GM23248 (cell line): Measurements from ENCODE around the gene LMOD2. TPM values are rescaled to one million over a fixed set of nuclear protein-coding genes. Genes with fewer than 3 reads are reported as not detected.

Experiments
- DNase-seq: peaks from one replicate; pipeline ENCODE4 v3.0.0-alpha.2; 2015
- H2AFZ ChIP-seq: fragments of 200-600 bp; sonication (generic); 2 replicates; pipeline ENCODE4 v1.6.1; 2016; ENCODE audit warnings: antibody characterized with exemption
- H3F3A ChIP-seq: fragments of 200-600 bp; sonication (generic); 2 replicates; pipeline ENCODE4 v1.6.1; 2016; ENCODE audit warnings: mild to moderate bottlenecking, antibody characterized with exemption, mixed run types; ENCODE audit not compliant: insufficient read depth
- H3K27ac ChIP-seq: fragments of 200-600 bp; sonication (generic); 2 replicates; pipeline ENCODE4 v1.5.1; 2016; ENCODE audit warnings: mild to moderate bottlenecking
- H3K27me3 ChIP-seq: fragments of 200-600 bp; sonication (generic); replicated peaks from 2 replicates; pipeline ENCODE4 v1.6.1; 2016; ENCODE audit warnings: mild to moderate bottlenecking; ENCODE audit not compliant: insufficient read depth
- H3K36me3 ChIP-seq: fragments of 200-600 bp; sonication (generic); 2 replicates; pipeline ENCODE4 v1.6.1; 2016; ENCODE audit warnings: low read depth, mild to moderate bottlenecking
- H3K4me1 ChIP-seq: fragments of 200-600 bp; sonication (generic); 2 replicates; pipeline ENCODE4 v1.6.1; 2016; ENCODE audit warnings: mild to moderate bottlenecking; ENCODE audit not compliant: insufficient read depth
- H3K4me2 ChIP-seq: fragments of 200-600 bp; sonication (generic); one replicate; pipeline ENCODE4 v1.6.1; 2016; ENCODE audit warnings: mild to moderate bottlenecking; ENCODE audit not compliant: unreplicated experiment
- H3K4me3 ChIP-seq: fragments of 200-600 bp; sonication (generic); 2 replicates; pipeline ENCODE4 v1.5.1; 2016; ENCODE audit warnings: mild to moderate bottlenecking
- H3K79me2 ChIP-seq: fragments of 200-600 bp; sonication (generic); 2 replicates; pipeline ENCODE4 v1.6.1; 2016; ENCODE audit warnings: mild to moderate bottlenecking; ENCODE audit not compliant: insufficient read depth
- H3K9ac ChIP-seq: fragments of 200-600 bp; sonication (generic); 2 replicates; pipeline ENCODE4 v1.6.1; 2016; ENCODE audit warnings: mild to moderate bottlenecking
- H3K9me2 ChIP-seq: fragments of 200-600 bp; sonication (generic); 2 replicates; pipeline ENCODE4 v1.6.1; 2016; ENCODE audit warnings: mixed run types, mild to moderate bottlenecking, moderate library complexity; ENCODE audit not compliant: insufficient read depth
- H3K9me3 ChIP-seq: fragments of 200-600 bp; sonication (generic); one replicate; pipeline ENCODE4 v1.6.1; 2017; ENCODE audit warnings: low read depth
- H4K20me1 ChIP-seq: fragments of 200-600 bp; sonication (generic); 2 replicates; pipeline ENCODE4 v1.6.0; 2016; ENCODE audit not compliant: insufficient read depth
- EZH2 ChIP-seq: fragments of 200-600 bp; sonication (generic); IDR thresholded peaks from 2 replicates; pipeline ENCODE4 v1.6.1; 2018; ENCODE audit warnings: antibody characterized with exemption, mild to moderate bottlenecking; ENCODE audit not compliant: insufficient read depth, poor library complexity, severe bottlenecking
- EZH2phosphoT487 ChIP-seq: fragments of 200-600 bp; sonication (generic); IDR thresholded peaks from 2 replicates; pipeline ENCODE4 v1.6.1; 2018; ENCODE audit warnings: antibody characterized with exemption, moderate library complexity, mild to moderate bottlenecking, low read depth; ENCODE audit not compliant: insufficient read depth
- WGBS, 2 experiments: methylation state at CpG; one replicate each; pipeline ENCODE4 v1.1.6; 2015 to 2017; ENCODE audit warnings: low lambda C conversion rate in 2 of 2, low coverage in 1 of 2; ENCODE audit errors: missing lambda C conversion rate in 2 of 2; 5-methylcytosine and 5-hydroxymethylcytosine counted together
- in situ Hi-C: fragments of 300-500 bp; cut with MboI; formaldehyde crosslinking; loops from 2 replicates; pipeline ENCODE4 v1.15.0; 2020
- polyA plus RNA-seq: library from polyadenylated mRNA; unstranded; fragments of >200 nt; fragmentation: Nextera tagmentation; extraction: Ambion mirVana; gene quantifications from 2 replicates; pipeline ENCODE4 v1.2.1, GENCODE V29; 2016
- total RNA-seq: library from RNA; depleted of rRNA; stranded (reverse); fragments of >200 nt; shearing (Covaris generic); gene quantifications from 2 replicates; pipeline ENCODE4 v1.2.3, GENCODE V29; 2014; rRNA removed

LMOD2 gene, protein sequence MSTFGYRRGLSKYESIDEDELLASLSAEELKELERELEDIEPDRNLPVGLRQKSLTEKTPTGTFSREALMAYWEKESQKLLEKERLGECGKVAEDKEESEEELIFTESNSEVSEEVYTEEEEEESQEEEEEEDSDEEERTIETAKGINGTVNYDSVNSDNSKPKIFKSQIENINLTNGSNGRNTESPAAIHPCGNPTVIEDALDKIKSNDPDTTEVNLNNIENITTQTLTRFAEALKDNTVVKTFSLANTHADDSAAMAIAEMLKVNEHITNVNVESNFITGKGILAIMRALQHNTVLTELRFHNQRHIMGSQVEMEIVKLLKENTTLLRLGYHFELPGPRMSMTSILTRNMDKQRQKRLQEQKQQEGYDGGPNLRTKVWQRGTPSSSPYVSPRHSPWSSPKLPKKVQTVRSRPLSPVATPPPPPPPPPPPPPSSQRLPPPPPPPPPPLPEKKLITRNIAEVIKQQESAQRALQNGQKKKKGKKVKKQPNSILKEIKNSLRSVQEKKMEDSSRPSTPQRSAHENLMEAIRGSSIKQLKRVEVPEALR
- total RNA-seq (not detected in 2 replicates), polyA plus RNA-seq (not detected in 2 replicates)

DNA sequence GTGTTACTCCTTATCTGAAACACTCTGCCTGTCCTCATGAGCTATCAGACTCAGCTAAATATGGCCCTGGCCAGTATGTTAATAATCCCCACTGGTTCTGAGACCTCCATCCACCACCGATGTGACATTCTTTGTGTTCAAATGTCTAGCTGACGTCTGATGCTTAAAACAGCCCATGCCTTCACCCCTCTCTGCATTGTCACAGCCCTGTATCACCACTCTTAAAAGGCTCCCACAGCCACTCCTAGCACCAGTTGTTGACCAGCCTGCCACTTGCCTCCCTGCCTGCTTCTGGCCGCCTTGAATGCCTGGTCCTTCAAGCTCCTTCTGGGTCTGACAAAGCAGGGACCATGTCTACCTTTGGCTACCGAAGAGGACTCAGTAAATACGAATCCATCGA is at the start of gene LMOD2:
Gene LMOD2, plus strand, starts transcription at position 253 of the 400 bp plus-strand sequence. Its CDS starts 98 bp downstream, at position 351.
- Histone ChIP-seq H4K20me1 (no peaks in the 10 kb centered on the region), H3K4me2 (no peak within 1 kb of the TSS), H3K27ac (no peak within 1 kb of the TSS), H3K9me2 (no peaks in the 10 kb centered on the region), H3K4me1 (no peaks in the 10 kb centered on the region), H3K4me3 (no peak within 1 kb of the TSS), H3K36me3 (no peaks in the 10 kb centered on the region), H3K9ac (no peak within 1 kb of the TSS), H3F3A (no peaks in the 10 kb centered on the region), H3K79me2 (no peaks in the 10 kb centered on the region), H3K9me3 (no peaks in the 10 kb centered on the region), H2AFZ (no peak within 1 kb of the TSS), H3K27me3 (peaks cover 5% of the 10 kb centered on the region; the same call in 1 of the 2 replicates)
- DNase-seq = no peak
- 55 to 56% methylated on average over 6 of the region's 6 CpGs for WGBS, 2 experiments
- no peak for TF ChIP-seq EZH2phosphoT487
- TF ChIP-seq EZH2 = no peak
- in situ Hi-C loops = no loop called here

DNA sequence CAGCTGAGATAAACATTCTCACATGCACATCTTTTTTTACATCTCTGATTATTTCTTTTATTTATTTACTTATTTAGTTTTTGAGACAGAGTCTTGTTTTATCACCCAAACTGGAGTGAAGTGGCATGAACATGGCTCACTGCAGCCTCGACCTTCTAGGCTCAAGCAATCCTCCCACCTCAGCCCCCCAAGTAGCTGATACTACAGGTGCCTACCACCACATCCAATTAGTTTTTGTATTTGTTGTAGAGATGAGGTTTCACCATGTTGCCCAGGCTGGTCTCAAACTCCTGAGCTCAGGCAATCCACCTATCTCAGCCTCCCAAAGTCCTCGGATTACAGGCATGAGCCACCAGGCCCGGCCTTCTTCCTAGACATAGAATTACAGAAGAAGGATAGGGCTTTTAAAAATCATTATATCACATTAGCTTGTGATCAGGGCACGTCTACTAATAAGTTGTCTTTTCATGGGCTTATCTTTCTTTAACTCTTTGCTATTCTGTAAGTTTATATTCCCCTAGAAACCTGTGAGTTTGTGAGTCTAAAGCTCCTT is 48.2 kb upstream of the LMOD2 start:
- H4K20me1 ChIP-seq = no peaks in the 10 kb centered on the region
- 37% methylated on average over 4 of the region's 4 CpGs for WGBS, 2 experiments
- no peaks in the 10 kb centered on the region for H3K9me2 ChIP-seq
- H3K27me3 ChIP-seq = peaks cover 26% of the 10 kb centered on the region
- no peak for DNase-seq
- H3K4me2 ChIP-seq = no peak overlapping the region
- H3K4me3 ChIP-seq = no peak overlapping the region
- in situ Hi-C loops = no loop called here
- no peaks in the 10 kb centered on the region for H3K79me2 ChIP-seq
- no peak overlapping the region for H3K27ac ChIP-seq
- H2AFZ ChIP-seq = no peak overlapping the region
- H3K36me3 ChIP-seq = no peaks in the 10 kb centered on the region
- no peaks in the 10 kb centered on the region for H3F3A ChIP-seq
- no peak overlapping the region for H3K9ac ChIP-seq
- no peaks in the 10 kb centered on the region for H3K9me3 ChIP-seq
- H3K4me1 ChIP-seq = no peaks in the 10 kb centered on the region
- TF ChIP-seq EZH2 (no peak), EZH2phosphoT487 (no peak)

DNA sequence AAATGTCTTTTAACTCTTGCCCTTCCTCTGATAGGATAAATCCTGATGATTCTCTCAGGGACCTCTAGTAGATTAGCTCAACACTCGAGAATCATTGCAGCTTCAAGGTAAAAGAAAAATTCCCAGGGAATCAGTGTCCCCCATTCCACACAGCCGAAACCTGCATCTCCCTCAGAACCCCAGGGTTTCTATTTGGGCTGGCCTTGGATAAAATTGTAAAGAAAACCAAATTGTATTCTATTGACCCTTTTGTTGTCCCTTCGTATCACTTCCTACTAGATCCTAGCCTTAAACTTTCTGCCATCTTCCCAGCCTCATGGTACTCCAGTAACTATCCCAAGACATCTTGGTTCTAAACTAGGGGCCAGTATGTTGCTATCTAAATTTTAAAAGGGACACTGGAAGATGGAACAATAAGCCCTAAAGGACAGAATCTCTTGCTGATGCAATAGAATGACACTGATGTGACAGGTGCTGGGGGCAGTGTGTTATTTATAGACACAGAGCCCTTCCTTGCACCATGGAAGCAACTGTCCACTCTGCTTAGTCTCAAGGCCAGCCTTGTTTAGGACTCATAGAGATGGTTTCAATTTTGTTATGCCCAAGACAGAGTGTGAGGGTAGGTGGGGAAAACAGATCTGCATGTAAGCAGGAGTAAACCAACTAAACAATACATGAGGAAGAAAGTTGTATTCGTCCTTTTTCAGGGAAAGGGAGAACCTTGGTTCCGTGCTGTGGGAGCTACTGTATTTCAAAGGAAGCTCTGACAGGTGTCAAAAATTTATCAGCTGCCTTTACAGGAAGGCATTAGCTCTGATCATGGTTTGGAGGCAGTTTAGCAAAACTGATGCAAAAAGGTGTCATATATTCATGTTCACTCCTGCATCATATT is 46.4 kb upstream of the LMOD2 start:
- H3K4me1 ChIP-seq = no peaks in the 10 kb centered on the region
- in situ Hi-C loops = no loop called here
- 21 to 25% methylated on average over 5 of the region's 5 CpGs for WGBS, 2 experiments

DNA sequence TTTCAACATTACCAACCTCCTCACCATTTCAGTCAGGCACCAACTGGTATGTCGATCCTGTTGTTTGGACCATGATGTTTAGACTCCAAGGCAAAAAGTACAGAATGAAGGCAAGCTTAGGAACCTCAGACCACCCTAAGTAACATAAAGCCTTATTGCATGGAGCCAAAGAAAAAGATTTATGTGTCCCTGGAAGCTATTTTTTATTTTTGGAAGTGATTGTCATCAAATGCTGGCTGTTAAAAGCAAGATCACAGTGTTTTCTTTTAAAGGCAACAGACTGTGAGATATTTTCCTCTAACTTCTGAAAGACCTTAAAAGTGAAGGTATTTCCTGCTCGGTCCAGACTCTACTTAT is 45.8 kb upstream of the LMOD2 start:
- TF ChIP-seq EZH2phosphoT487 (no peak), EZH2 (no peak)
- Histone ChIP-seq H4K20me1 (no peaks in the 10 kb centered on the region), H3K27me3 (peaks cover 32% of the 10 kb centered on the region), H3K27ac (no peak overlapping the region), H3K4me3 (no peak overlapping the region), H3K36me3 (no peaks in the 10 kb centered on the region), H3F3A (no peaks in the 10 kb centered on the region), H3K9me3 (no peaks in the 10 kb centered on the region), H3K4me2 (no peak overlapping the region), H3K9ac (no peak overlapping the region), H3K79me2 (no peaks in the 10 kb centered on the region), H3K4me1 (peaks cover 2% of the 10 kb centered on the region; the same call in 1 of the 2 replicates), H2AFZ (no peak overlapping the region), H3K9me2 (no peaks in the 10 kb centered on the region)
- in situ Hi-C loops = no loop called here
- WGBS, 2 experiments = 18 to 27% methylated on average over 2 of the region's 2 CpGs
- DNase-seq = no peak

More for the DNA sequence above, 46.4 kb upstream of the LMOD2 start:
- Histone ChIP-seq H4K20me1 (no peaks in the 10 kb centered on the region), H3K36me3 (no peaks in the 10 kb centered on the region), H3K79me2 (no peaks in the 10 kb centered on the region), H3K27ac (no peak overlapping the region), H3K4me3 (no peak overlapping the region), H2AFZ (no peak overlapping the region), H3F3A (no peaks in the 10 kb centered on the region), H3K9ac (no peak overlapping the region), H3K4me2 (no peak overlapping the region), H3K27me3 (peaks cover 32% of the 10 kb centered on the region), H3K9me2 (no peaks in the 10 kb centered on the region), H3K9me3 (no peaks in the 10 kb centered on the region)
- no peak for DNase-seq
- TF ChIP-seq EZH2 (no peak), EZH2phosphoT487 (no peak)
